ENCODE measurements around the gene AUTS2. TPM values are rescaled to one million over a fixed set of nuclear protein-coding genes. Genes with fewer than 3 reads are reported as not detected.

Gene AUTS2
- total RNA-seq, 1 experiment from 2014 or later: 42.1 TPM

DNA sequence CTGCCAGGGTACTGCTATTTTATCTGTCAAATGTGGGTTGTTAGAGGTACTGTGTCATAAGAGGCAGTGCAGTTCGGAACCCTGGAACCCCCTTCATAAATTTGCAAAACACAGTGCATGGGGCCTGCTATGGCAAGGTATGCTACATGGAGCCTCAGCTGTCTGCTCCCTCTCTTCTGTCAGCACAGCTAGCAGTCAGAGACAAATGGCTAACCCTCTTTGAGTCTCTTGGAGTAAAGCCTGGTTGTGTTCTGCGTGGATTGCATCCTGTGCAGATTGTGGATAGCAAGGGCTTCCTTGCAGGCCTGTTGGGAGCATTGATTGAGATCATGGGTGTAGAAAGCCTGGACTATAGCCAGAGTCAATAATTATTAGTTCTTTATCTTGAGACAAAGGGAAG lies 397.8 kb downstream of the AUTS2 start:
- no peaks in the 10 kb centered on the region for H3K27me3 ChIP-seq (replicated peaks; ENCODE audit: insufficient read depth, low read depth, low read length, poor library complexity)
- POLR2A ChIA-PET (ENCODE audit: low non-redundant PET): interaction anchor here (0.5 kb wide), 1 partner anchor 14 kb away, joined by 3 read pairs; no protein-coding TSS in a partner anchor
- DNase-seq (ENCODE audit: low spot score): no peak
- no peak overlapping the region for H3K4me3 ChIP-seq (ENCODE audit: low read depth, low read length, poor library complexity, severe bottlenecking)
- no peaks in the 10 kb centered on the region for H3K36me3 ChIP-seq (ENCODE audit: insufficient read depth, low read length, poor library complexity, severe bottlenecking)
- CTCF ChIA-PET: no interaction called here
- TF ChIP-seq, protein P1, sequence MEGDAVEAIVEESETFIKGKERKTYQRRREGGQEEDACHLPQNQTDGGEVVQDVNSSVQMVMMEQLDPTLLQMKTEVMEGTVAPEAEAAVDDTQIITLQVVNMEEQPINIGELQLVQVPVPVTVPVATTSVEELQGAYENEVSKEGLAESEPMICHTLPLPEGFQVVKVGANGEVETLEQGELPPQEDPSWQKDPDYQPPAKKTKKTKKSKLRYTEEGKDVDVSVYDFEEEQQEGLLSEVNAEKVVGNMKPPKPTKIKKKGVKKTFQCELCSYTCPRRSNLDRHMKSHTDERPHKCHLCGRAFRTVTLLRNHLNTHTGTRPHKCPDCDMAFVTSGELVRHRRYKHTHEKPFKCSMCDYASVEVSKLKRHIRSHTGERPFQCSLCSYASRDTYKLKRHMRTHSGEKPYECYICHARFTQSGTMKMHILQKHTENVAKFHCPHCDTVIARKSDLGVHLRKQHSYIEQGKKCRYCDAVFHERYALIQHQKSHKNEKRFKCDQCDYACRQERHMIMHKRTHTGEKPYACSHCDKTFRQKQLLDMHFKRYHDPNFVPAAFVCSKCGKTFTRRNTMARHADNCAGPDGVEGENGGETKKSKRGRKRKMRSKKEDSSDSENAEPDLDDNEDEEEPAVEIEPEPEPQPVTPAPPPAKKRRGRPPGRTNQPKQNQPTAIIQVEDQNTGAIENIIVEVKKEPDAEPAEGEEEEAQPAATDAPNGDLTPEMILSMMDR (conservative IDR thresholded peaks at IDR 0.05; ENCODE audit: low read depth, low read length): no peak
- no peak for TF ChIP-seq EZH2 (IDR thresholded peaks at IDR 0.05; ENCODE audit: borderline replicate concordance, low read depth, low read length, poor library complexity, severe bottlenecking)
- intact Hi-C loops (cut with micrococcal nuclease; ENCODE audit: unreplicated experiment): no loop called here
- H3K27ac ChIP-seq (ENCODE audit: low read depth, low read length, poor library complexity, severe bottlenecking): no peak overlapping the region
- BruUV-seq (replicated peaks): no TSS peak
- no peaks in the 10 kb centered on the region for H3K4me1 ChIP-seq (ENCODE audit: insufficient read depth, low read length, poor library complexity, severe bottlenecking)
- H3K9me3 ChIP-seq (ENCODE audit: low read depth, low read length, poor library complexity, severe bottlenecking): no peaks in the 10 kb centered on the region

DNA sequence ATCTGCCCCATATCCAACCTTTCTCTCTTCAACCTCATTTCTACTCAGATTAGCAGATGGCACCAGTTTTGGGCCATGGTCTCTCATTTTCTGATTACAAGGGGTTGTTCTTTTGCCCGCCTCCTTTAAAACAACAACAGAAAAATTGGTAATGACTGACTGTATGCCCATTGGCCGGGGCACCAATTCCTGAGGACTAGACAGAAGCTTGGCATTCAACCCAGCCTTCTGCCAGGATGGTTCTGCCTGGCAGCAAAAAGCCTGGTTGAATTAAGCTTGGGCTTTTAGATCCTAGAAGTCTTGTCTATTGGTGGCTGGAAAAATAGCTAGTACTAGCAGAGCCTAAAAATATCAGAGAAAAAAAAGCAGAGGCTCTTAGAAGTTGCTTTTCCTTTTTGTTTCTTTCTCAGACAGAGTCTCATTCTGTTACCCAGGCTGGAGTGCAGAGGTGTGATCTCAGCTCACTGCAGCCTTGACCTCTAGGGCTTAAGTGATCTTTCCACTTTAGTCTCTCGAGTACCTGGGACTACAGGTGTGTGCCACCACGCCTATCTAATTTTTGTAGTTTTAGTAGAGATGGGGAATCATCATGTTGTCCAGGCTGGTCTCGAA lies 402.6 kb downstream of the AUTS2 start:
- Histone ChIP-seq H3K4me1 (ENCODE audit: insufficient read depth, low read length, poor library complexity, severe bottlenecking) (no peaks in the 10 kb centered on the region), H3K36me3 (ENCODE audit: insufficient read depth, low read length, poor library complexity, severe bottlenecking) (no peaks in the 10 kb centered on the region), H3K9me3 (ENCODE audit: low read depth, low read length, poor library complexity, severe bottlenecking) (no peaks in the 10 kb centered on the region), H3K27me3 (replicated peaks; ENCODE audit: insufficient read depth, low read depth, low read length, poor library complexity) (no peaks in the 10 kb centered on the region), H3K27ac (ENCODE audit: low read depth, low read length, poor library complexity, severe bottlenecking) (no peak overlapping the region), H3K4me3 (ENCODE audit: low read depth, low read length, poor library complexity, severe bottlenecking) (no peak overlapping the region)
- TF ChIP-seq, protein P1 (conservative IDR thresholded peaks at IDR 0.05; ENCODE audit: low read depth, low read length): no peak
- no peak for TF ChIP-seq EZH2 (IDR thresholded peaks at IDR 0.05; ENCODE audit: borderline replicate concordance, low read depth, low read length, poor library complexity, severe bottlenecking)
- no peak for DNase-seq (ENCODE audit: low spot score)
- no TSS peak for BruUV-seq (replicated peaks)
- ChIA-PET POLR2A (ENCODE audit: low non-redundant PET) (no interaction called here), CTCF (no interaction called here)
- intact Hi-C loops (cut with micrococcal nuclease; ENCODE audit: unreplicated experiment): no loop called here

DNA sequence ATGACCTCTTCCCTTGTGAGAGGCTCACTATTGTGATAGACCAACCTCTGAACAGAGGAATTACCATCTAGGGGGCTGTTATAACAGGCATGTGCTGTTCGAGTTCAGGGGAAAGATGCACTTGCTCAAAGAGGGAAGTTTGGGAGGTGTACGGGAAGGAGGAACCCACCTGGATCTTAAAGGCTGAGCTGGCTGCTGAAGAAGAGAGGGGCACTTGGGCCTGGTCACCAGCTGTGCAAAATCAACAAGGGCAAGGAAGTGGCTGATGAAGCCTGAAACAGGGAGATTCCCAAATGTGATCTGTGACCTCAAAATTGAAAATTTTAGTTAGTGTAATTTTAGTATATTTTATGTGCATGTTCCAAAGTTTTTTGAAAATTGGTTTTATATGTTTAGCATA lies 407.2 kb downstream of the AUTS2 start:
- intact Hi-C loops (cut with micrococcal nuclease; ENCODE audit: unreplicated experiment): no loop called here
- H3K27ac ChIP-seq (ENCODE audit: low read depth, low read length, poor library complexity, severe bottlenecking): no peak overlapping the region
- no peaks in the 10 kb centered on the region for H3K9me3 ChIP-seq (ENCODE audit: low read depth, low read length, poor library complexity, severe bottlenecking)
- no peaks in the 10 kb centered on the region for H3K27me3 ChIP-seq (replicated peaks; ENCODE audit: insufficient read depth, low read depth, low read length, poor library complexity)
- H3K4me1 ChIP-seq (ENCODE audit: insufficient read depth, low read length, poor library complexity, severe bottlenecking): no peaks in the 10 kb centered on the region
- H3K36me3 ChIP-seq (ENCODE audit: insufficient read depth, low read length, poor library complexity, severe bottlenecking): no peaks in the 10 kb centered on the region
- H3K4me3 ChIP-seq (ENCODE audit: low read depth, low read length, poor library complexity, severe bottlenecking): no peak overlapping the region
- BruUV-seq (replicated peaks): no TSS peak
- ChIA-PET POLR2A (ENCODE audit: low non-redundant PET) (no interaction called here), CTCF (no interaction called here)
- no peak for DNase-seq (ENCODE audit: low spot score)
- TF ChIP-seq EZH2 (IDR thresholded peaks at IDR 0.05; ENCODE audit: borderline replicate concordance, low read depth, low read length, poor library complexity, severe bottlenecking): no peak
- TF ChIP-seq, protein P1 (conservative IDR thresholded peaks at IDR 0.05; ENCODE audit: low read depth, low read length): no peak

Data from A673 (cell line).